HG03469 (cell line): ENCODE measurements around the gene SLC6A3.

Experiments
- ATAC-seq: cut with Tn5 transposase; IDR thresholded peaks from one replicate; pipeline ENCODE4 v1.9.1; 2021; ENCODE audit warnings: mild to moderate bottlenecking, moderate library complexity, moderate number of reproducible peaks; ENCODE audit not compliant: unreplicated experiment

SLC6A3 gene

DNA sequence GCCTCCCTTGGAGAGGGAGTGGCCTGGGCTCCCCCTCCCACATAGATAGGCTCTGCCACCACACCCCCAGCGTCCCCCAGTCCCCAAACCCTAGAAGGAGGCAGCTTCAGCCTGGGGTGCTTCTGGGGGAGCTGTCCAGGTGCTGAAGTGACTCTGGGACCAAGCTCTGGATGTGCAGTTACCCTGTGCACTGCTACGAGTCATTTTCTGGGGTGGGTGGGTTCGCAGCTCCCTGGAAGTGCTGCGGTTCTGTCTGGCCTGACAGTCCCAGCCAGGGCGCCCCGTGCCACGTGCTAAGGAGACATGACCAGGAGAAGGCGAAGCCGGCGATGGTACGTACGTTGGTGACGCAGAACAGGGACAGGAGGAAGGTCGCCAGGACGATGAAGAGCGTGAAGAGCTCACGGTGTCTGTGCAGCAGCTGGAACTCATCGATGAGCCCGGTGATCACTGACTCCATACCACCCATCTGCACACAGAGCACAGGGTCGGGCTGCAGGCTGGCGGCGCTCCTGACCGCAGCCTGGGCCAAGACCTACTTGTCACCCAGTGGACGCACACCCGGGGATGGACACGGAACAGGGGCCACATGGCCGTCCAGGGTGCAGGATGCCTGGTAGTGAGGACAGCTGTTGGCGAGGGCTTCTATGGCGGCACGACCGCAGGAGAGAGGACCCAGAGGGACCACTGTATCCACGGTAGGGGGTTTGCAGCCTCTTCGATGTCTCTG, 35.7 kb downstream of the SLC6A3 start:
- ATAC-seq = no peak

GRCh38 chr5:1406681-1407640, 38.3 kb downstream of the SLC6A3 start:
- ATAC-seq = no peak

- no peak for ATAC-seq
Measured at GRCh38 chr5:1405539-1406530, 39.4 kb downstream of the SLC6A3 start.

GRCh38 chr5:1405121-1405520, 40.1 kb downstream of the SLC6A3 start:
- no peak for ATAC-seq

GRCh38 chr5:1404062-1404461, 41.2 kb downstream of the SLC6A3 start:
- no peak for ATAC-seq

GRCh38 chr5:1402611-1403255, 42.5 kb downstream of the SLC6A3 start:
- no peak for ATAC-seq

DNA sequence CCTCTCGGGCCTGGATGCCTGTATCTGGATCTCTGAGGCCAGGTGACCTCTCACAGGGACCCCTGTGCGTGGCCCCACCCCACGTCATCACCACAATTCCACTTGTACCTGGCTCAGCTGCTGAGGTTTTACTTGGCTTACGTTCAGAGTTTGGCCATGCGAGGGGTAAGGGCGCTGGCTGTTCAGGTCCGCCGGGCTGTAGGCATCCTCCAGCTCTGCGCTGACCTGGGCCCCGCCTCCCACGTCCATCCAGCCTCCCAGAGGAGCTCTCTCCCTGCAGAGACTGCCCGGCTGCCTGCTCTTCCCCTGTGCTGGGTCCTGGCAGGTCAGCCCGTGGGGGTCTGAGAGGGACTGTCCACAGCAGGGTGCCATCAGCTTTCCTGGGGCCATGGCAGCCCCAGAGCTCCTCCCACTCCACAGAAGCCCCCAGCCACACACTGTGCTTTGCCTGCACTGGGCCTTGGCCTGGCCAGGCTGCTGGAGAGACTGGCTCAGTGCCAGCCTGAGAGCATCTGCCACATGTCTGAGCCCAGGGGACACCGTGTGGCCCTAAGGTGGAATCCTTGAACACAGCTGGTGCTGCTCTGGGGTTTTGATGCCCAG, 43.6 kb downstream of the SLC6A3 start:
- no peak for ATAC-seq

DNA sequence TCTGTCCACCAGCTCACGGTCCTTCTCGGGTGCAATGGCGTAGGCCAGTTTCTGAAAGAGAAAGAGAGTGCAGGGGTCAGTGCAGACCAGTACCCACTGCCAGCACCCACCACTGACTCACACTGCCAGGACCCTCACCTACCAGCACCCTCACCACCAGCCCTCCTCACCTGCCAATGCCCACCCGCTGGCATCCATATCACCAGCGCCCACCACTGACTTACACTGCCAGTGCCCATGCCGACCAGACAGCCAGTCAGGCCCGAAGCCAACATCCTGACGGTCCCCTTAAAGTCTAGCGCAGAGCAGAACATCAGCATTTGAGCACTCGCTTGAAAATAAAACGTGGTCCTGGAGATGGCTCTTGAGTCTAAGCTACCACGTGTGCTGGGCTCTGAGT, 44.3 kb downstream of the SLC6A3 start:
- ATAC-seq = no peak

GRCh38 chr5:1400211-1400855, 44.9 kb downstream of the SLC6A3 start:
- no peak for ATAC-seq

GRCh38 chr5:1399737-1400136, 45.5 kb downstream of the SLC6A3 start:
- ATAC-seq = no peak

DNA sequence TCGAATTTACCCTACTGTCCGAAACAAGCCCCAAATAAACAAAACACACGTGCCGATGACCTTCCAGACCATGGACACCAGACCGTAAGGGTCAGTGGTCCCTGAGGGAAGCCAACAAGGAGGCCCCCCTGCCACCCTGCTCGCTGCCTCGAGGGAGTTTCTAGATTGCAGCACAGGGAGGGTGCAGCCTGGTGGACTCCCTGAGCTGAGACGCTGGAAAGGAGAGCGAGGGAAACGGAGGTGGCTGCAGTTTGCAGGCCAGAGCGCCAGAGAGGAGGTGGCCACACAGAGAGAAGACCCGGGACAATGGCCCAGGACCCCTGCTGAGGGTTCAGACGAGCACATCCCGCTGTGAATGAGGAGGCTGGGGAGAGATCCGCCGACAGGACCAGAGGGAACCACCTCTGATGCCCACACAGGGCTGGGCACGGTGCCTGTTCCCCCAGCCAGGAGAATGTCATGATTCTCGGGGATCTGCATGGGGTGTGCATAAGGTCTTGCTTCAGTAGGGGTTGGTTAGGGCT, 48.9 kb downstream of the SLC6A3 start:
- ATAC-seq = no peak

- no peak for ATAC-seq
Measured at GRCh38 chr5:1394881-1395860, 50.1 kb downstream of the SLC6A3 start.

GRCh38 chr5:1393571-1394501, 51.4 kb downstream of the SLC6A3 start:
- no peak for ATAC-seq

DNA sequence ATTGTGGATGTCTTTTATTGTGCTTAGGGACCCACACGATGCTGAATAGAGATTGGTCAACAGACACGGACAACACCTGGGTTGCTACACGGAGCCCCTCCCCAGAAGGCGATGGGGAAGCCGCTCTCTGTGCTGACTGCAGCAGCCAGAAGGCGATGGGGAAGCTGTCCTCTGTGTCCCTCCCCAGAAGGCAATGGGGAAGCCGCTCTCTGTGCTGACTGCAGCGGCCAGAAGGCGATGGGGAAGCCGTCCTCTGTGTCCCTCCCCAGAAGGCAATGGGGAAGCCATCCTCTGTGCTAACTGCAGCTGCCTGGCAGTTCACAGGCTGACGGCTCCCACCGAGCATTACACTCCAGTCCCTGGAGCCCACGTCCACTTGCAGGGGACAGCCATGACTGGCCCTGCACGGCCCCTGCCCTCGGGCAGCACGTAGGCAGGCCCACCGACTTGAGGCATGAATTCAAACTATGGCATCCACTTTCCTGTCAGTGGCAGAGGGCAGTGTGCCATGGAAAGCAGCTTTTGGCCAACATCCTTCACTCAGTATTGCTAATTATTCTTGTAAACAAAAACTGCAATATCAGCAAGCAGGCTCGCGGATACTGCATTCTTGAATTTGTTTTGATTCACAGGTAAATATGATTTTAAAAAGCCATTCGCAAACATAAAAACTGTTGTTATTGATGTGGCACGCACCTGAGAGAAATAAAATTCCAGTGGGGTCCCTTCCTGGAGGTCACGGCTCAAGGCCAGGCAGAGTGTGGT, 52.3 kb downstream of the SLC6A3 start:
- ATAC-seq = no peak

DNA sequence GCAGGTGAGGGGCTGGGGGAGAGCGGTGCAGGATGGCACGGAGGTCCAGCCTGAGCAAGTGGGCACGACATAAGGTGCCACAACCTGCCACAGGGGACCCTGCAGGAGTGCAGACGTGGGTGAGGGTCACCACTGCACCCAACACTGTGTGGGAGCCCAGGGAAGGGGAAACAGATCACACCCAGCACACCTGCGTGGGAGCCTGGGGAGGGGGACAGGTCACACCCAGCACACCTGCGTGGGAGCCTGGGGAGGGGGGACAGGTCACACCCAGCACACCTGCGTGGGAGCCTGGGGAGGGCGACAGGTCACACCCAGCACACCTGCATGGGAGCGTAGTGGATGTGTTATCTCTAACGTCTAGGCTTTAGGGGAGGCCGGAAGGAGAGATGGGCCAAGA, 53.0 kb downstream of the SLC6A3 start:
- ATAC-seq = no peak

- ATAC-seq = no peak
Measured at GRCh38 chr5:1391691-1392090, 53.5 kb downstream of the SLC6A3 start.
